ENCODE measurements around the gene EP400. TPM values are rescaled to one million over a fixed set of nuclear protein-coding genes. Genes with fewer than 3 reads are reported as not detected.

The EP400 gene
- total and polyA plus RNA-seq, 2 of the 4 experiments (the other 2 are of a cell fraction), result 4.3 to 11.4 TPM

- H3K27ac ChIP-seq (ENCODE audit: insufficient read depth, low read length), result no peak overlapping the region
- H3K36me3 ChIP-seq (ENCODE audit: control insufficient read depth, insufficient read depth, low read length), result peaks cover 62% of the 10 kb centered on the region
Measured at GRCh38 chr12:131988054-131988796, 38.5 kb downstream of the EP400 start.

More at GRCh38 chr12:131988054-131988796, 38.5 kb downstream of the EP400 start:
- no peak overlapping the region for H3K4ac ChIP-seq (ENCODE audit: low read depth, low read length)
- no peak overlapping the region for H3K4me2 ChIP-seq (ENCODE audit: low read depth, low read length)
- H3K79me1 ChIP-seq (ENCODE audit: low read depth in 1 of 2, low read length in 2 of 2), result peaks cover 6 to 17% of the 10 kb centered on the region in 2 experiments; a peak in 2 of 4 replicates
- H4K91ac ChIP-seq (ENCODE audit: insufficient read depth, low read depth, low read length), result no peak overlapping the region
- no peak overlapping the region for H4K8ac ChIP-seq (ENCODE audit: low read depth in 2 of 2, low read length in 2 of 2)
- 0 out of 2 replicates have a peak, but pooled peaks cover 2% of the 10 kb centered on the region for H3K4me1 ChIP-seq (ENCODE audit: control insufficient read depth, insufficient read depth, low read length)
- no peak overlapping the region for H3K14ac ChIP-seq (replicated peaks; ENCODE audit: low read depth, low read length)
- no peak overlapping the region for H3K23ac ChIP-seq (ENCODE audit: low read depth, low read length)
- H4K20me1 ChIP-seq (ENCODE audit: insufficient read depth, low read length), result no peaks in the 10 kb centered on the region
- dilution Hi-C loops (cut with HindIII; ENCODE audit: low sequenced_read_pairs, unreplicated experiment), result no loop called here
- in situ Hi-C loops (cut with MboI; ENCODE audit: low sequenced_read_pairs), result no loop called here
- H3K4me3 ChIP-seq (ENCODE audit: insufficient read depth, low read depth, low read length), result no peak overlapping the region
- H3K9ac ChIP-seq (ENCODE audit: low read depth, low read length), result no peak overlapping the region
- H2AFZ ChIP-seq (replicated peaks; ENCODE audit: low read length, poor library complexity), result no peak overlapping the region
- no peak overlapping the region for H3K18ac ChIP-seq (ENCODE audit: low read depth, low read length)
- TF ChIP-seq NFE2L2 (IDR thresholded peaks at IDR 0.05; ENCODE audit: low read depth, low read length) (no peak), CTCF (conservative IDR thresholded peaks at IDR 0.05; ENCODE audit: low read depth, low read length) (no peak), RCOR1 (IDR thresholded peaks at IDR 0.05; ENCODE audit: insufficient replicate concordance, low read length) (no peak), ELK1 (IDR thresholded peaks at IDR 0.05; ENCODE audit: borderline replicate concordance, low read depth, low read length) (no peak), CEBPB (IDR thresholded peaks at IDR 0.05; ENCODE audit: low read depth, low read length) (no peak), RAD21 (IDR thresholded peaks at IDR 0.05; ENCODE audit: low read length) (no peak), MAZ (IDR thresholded peaks at IDR 0.05; ENCODE audit: borderline replicate concordance, low read depth, low read length) (no peak), FOS (IDR thresholded peaks at IDR 0.05; ENCODE audit: low read depth, low read length) (no peak), MAFK (IDR thresholded peaks at IDR 0.05; ENCODE audit: low read depth, low read length) (no peak), BHLHE40 (IDR thresholded peaks at IDR 0.05; ENCODE audit: low read depth, low read length) (no peak), MXI1 (IDR thresholded peaks at IDR 0.05; ENCODE audit: borderline replicate concordance, low read depth, low read length) (no peak), USF2 (IDR thresholded peaks at IDR 0.05; ENCODE audit: low read depth, low read length) (no peak), SMC3 (IDR thresholded peaks at IDR 0.05; ENCODE audit: low read depth, low read length) (no peak), RFX5 (IDR thresholded peaks at IDR 0.05; ENCODE audit: low read depth, low read length) (no peak), POLR2A (IDR thresholded peaks at IDR 0.05; ENCODE audit: low read depth, low read length) (no peak), CHD1 (IDR thresholded peaks at IDR 0.05; ENCODE audit: low read depth, low read length) (no peak)
- ChIA-PET POLR2A (ENCODE audit: unreplicated experiment) (no interaction called here), CTCF (no interaction called here)
- no peaks in the 10 kb centered on the region for H3K9me3 ChIP-seq (ENCODE audit: control insufficient read depth, insufficient read depth, low read length)
- BruUV-seq (replicated peaks), result no TSS peak
- H3K56ac ChIP-seq (ENCODE audit: extremely low read depth, insufficient read depth, low read length), result no peak overlapping the region
- no peaks in the 10 kb centered on the region for H3K27me3 ChIP-seq (ENCODE audit: control insufficient read depth, insufficient read depth, low read length)
- no peak overlapping the region for H2BK15ac ChIP-seq (ENCODE audit: low read depth, low read length)
- no peak overlapping the region for H2AK9ac ChIP-seq (replicated peaks; ENCODE audit: low read depth, low read length, poor library complexity)
- intact Hi-C loops (cut with micrococcal nuclease), result no loop called here
- H2BK120ac ChIP-seq (ENCODE audit: low read depth, low read length), result no peak overlapping the region
- no peak for DNase-seq
- 90% methylated on average over 2 of the region's 8 CpGs; no CpG with 5 or more reads in 1 of the 2 experiments for WGBS, 2 experiments (ENCODE audit: extremely low coverage in 2 of 2, insufficient read length in 1 of 2)
- no peak overlapping the region for H2AK5ac ChIP-seq (ENCODE audit: low read depth, low read length)
- H2BK5ac ChIP-seq (ENCODE audit: low read depth, low read length, poor library complexity, severe bottlenecking), result no peak overlapping the region
- H4K5ac ChIP-seq (ENCODE audit: low read depth, low read length), result no peak overlapping the region
- ATAC-seq (ENCODE audit: low read depth), result no peak
- H3K9me1 ChIP-seq (ENCODE audit: insufficient read depth, low read length), result no peaks in the 10 kb centered on the region; the same call in 1 of the 2 replicates
- H2BK20ac ChIP-seq (ENCODE audit: low read depth, low read length), result no peak overlapping the region
